T-cell (primary cell): Measurements from ENCODE around the gene TSPEAR. TPM values are rescaled to one million over a fixed set of nuclear protein-coding genes. Genes with fewer than 3 reads are reported as not detected.

Experiments used
- ATAC-seq, 4 experiments: fragments of 200-7000 bp in 3 of 4; fragments of 150-1000 bp in 1 of 4; cut with Tn5 transposase; replicated peaks in 1 of 4; 1 replicate in 3 of 4; 2 replicates in 1 of 4; pipeline ENCODE4 v1.10.0; 2021; ENCODE audit warnings: moderate library complexity in 3 of 4, mild to moderate bottlenecking in 2 of 4, moderate number of reproducible peaks in 1 of 4
- CTCF ChIA-PET, 2 donors: fragments of 300-600 bp; sonication (Branson Sonifier 250); formaldehyde crosslinking; loops; one replicate each; lab custom pipeline; 2022; ENCODE audit warnings: antibody characterized with exemption in 2 of 2; lab: Charles Lee
- POLR2A ChIA-PET, 2 donors: fragments of 300-600 bp; sonication (Branson Sonifier 250); formaldehyde crosslinking; loops; one replicate each; lab custom pipeline; 2022; ENCODE audit warnings: antibody characterized with exemption in 2 of 2; lab: Charles Lee
- DNase-seq, 35 experiments: peaks; one replicate each; pipeline versions ENCODE4 v3.0.0 to v3.0.0-alpha.2; 2013 to 2023
- H3K27ac ChIP-seq: one replicate; pipeline ENCODE4 v1.5.1; 2013; ENCODE audit warnings: low read length
- H3K27me3 ChIP-seq, 2 experiments: replicated peaks in 1 of 2; 1 replicate in 1 of 2; 2 replicates in 1 of 2; pipeline versions ENCODE4 v1.6.1 to v1.7.0; 2013; ENCODE audit warnings: low read length in 1 of 2, mixed read lengths in 1 of 2; ENCODE audit not compliant: control insufficient read depth in 2 of 2, insufficient read depth in 2 of 2; ENCODE audit errors: extremely low read depth in 1 of 2
- H3K36me3 ChIP-seq, 2 donors: 1 replicate in 1 of 2; 2 replicates in 1 of 2; pipeline versions ENCODE4 v1.6.1 to v1.7.0; 2013; ENCODE audit warnings: low read length in 1 of 2; ENCODE audit not compliant: control insufficient read depth in 2 of 2, insufficient read depth in 1 of 2; ENCODE audit errors: extremely low read depth in 1 of 2
- H3K4me1 ChIP-seq, 2 experiments: 1 replicate in 1 of 2; 2 replicates in 1 of 2; pipeline versions ENCODE4 v1.6.1 to v1.7.0; 2013; ENCODE audit warnings: low read length in 2 of 2, mixed read lengths in 1 of 2; ENCODE audit not compliant: insufficient read depth in 2 of 2, control insufficient read depth in 1 of 2; ENCODE audit errors: extremely low read depth in 1 of 2
- H3K4me3 ChIP-seq, 2 donors: 1 replicate in 1 of 2; 2 replicates in 1 of 2; pipeline versions ENCODE4 v1.5.1 to v1.7.0; 2013; ENCODE audit warnings: mild to moderate bottlenecking in 2 of 2, low read length in 1 of 2, moderate library complexity in 1 of 2; ENCODE audit not compliant: control insufficient read depth in 1 of 2; ENCODE audit errors: extremely low read depth in 1 of 2
- H3K9me3 ChIP-seq: 2 replicates; pipeline ENCODE4 v1.7.0; 2013
- H3K27ac Mint-ChIP-seq, 2 donors: one replicate each; pipeline ENCODE4 v1.8.0; 2020 to 2021; ENCODE audit warnings: mild to moderate bottlenecking in 2 of 2, mixed read lengths in 2 of 2
- H3K27me3 Mint-ChIP-seq, 2 donors: one replicate each; pipeline ENCODE4 v1.8.0; 2021 to 2022; ENCODE audit warnings: mixed read lengths in 2 of 2
- H3K36me3 Mint-ChIP-seq: one replicate; pipeline ENCODE4 v1.8.0; 2021; ENCODE audit warnings: mixed read lengths
- H3K4me1 Mint-ChIP-seq, 3 donors: one replicate each; pipeline ENCODE4 v1.8.0; 2020 to 2022; ENCODE audit warnings: mixed read lengths in 3 of 3, mild to moderate bottlenecking in 1 of 3
- H3K4me3 Mint-ChIP-seq, 3 donors: one replicate each; pipeline ENCODE4 v1.8.0; 2020 to 2022; ENCODE audit warnings: mild to moderate bottlenecking in 3 of 3, mixed read lengths in 3 of 3, moderate library complexity in 3 of 3
- H3K9me3 Mint-ChIP-seq, 3 donors: one replicate each; pipeline ENCODE4 v1.8.0; 2020 to 2022; ENCODE audit warnings: mixed read lengths in 3 of 3
- WGBS: methylation state at CpG from one replicate; pipeline ENCODE4 v1.1.5; 2013; ENCODE audit warnings: missing lambda C conversion rate; ENCODE audit not compliant: insufficient coverage; 5-methylcytosine and 5-hydroxymethylcytosine counted together
- total RNA-seq, 35 experiments: library from RNA in 6 of 35; stranded (reverse) in 6 of 35; fragments of 120-200 nt in 1 of 35; gene quantifications; one replicate each; pipeline versions ENCODE4 v1.2.1 to v1.2.4 and lab custom pipeline; 2013 to 2026

The TSPEAR gene
- total RNA-seq, 5 donors from 2014 or later (not counting 1 experiment from before 2014, with no cell fraction given): not detected

GRCh38 chr21:44740742-44741141, 29.4 kb upstream of the TSPEAR start:
- no peak for ATAC-seq
- H3K27me3 Mint-ChIP-seq: no peaks in the 10 kb centered on the region
- no peaks in the 10 kb centered on the region for H3K4me1 ChIP-seq
- no peak overlapping the region for H3K4me3 Mint-ChIP-seq
- H3K36me3 Mint-ChIP-seq: no peaks in the 10 kb centered on the region
- ChIA-PET POLR2A (interaction anchor here in 1 of 2 donors (0.6 kb wide), 1 partner anchor 67 kb away, joined by 4 read pairs; no protein-coding TSS in a partner anchor), CTCF (interaction anchor here (0.6 to 2.2 kb wide), 4 partner anchors 53 to 688 kb away, joined by 3 to 33 read pairs (median 5); no protein-coding TSS in a partner anchor)
- H3K4me3 ChIP-seq: no peak overlapping the region
- H3K27ac Mint-ChIP-seq: peak overlapping the region in 1 of 2 donors; percentile 55
- peaks cover 0 to 10% of the 10 kb centered on the region in 2 experiments for H3K27me3 ChIP-seq
- no peaks in the 10 kb centered on the region for H3K9me3 ChIP-seq
- no peak for DNase-seq
- WGBS: 83% methylated on average over 7 of the region's 7 CpGs
- no peaks in the 10 kb centered on the region for H3K9me3 Mint-ChIP-seq
- H3K27ac ChIP-seq: no peak overlapping the region
- H3K4me1 Mint-ChIP-seq: peaks cover 6 to 8% (median 7%) of the 10 kb centered on the region in 3 donors
- H3K36me3 ChIP-seq: no peaks in the 10 kb centered on the region

GRCh38 chr21:44739316-44739715, 27.9 kb upstream of the TSPEAR start:
- ChIA-PET CTCF (interaction anchor here (0.6 to 1.4 kb wide), 2 partner anchors 229 to 948 kb away, joined by 3 to 5 read pairs; no protein-coding TSS in a partner anchor), POLR2A (no interaction called here)
- Histone ChIP-seq H3K27ac (no peak overlapping the region), H3K4me1 (no peaks in the 10 kb centered on the region), H3K36me3 (no peaks in the 10 kb centered on the region), H3K9me3 (no peaks in the 10 kb centered on the region), H3K4me3 (no peak overlapping the region), H3K27me3 (peaks cover 0 to 16% of the 10 kb centered on the region in 2 experiments)
- peak overlapping the region in 1 of 2 donors; percentile 1 for H3K27ac Mint-ChIP-seq
- peaks cover 6 to 8% (median 7%) of the 10 kb centered on the region in 3 donors for H3K4me1 Mint-ChIP-seq
- DNase-seq (no peak), ATAC-seq (no peak)
- no peaks in the 10 kb centered on the region for H3K27me3 Mint-ChIP-seq
- H3K36me3 Mint-ChIP-seq: no peaks in the 10 kb centered on the region
- no peak overlapping the region for H3K4me3 Mint-ChIP-seq
- no CpG with 5 or more reads among the region's 1 CpG for WGBS
- H3K9me3 Mint-ChIP-seq: no peaks in the 10 kb centered on the region

- no peaks in the 10 kb centered on the region for H3K9me3 Mint-ChIP-seq
- H3K27me3 Mint-ChIP-seq: no peaks in the 10 kb centered on the region
- CTCF ChIA-PET: no interaction called here
Measured at GRCh38 chr21:44738621-44739020, 27.2 kb upstream of the TSPEAR start.

GRCh38 chr21:44737706-44738354, 26.5 kb upstream of the TSPEAR start:
- H3K4me1 Mint-ChIP-seq: peaks cover 6 to 8% (median 7%) of the 10 kb centered on the region in 3 donors
- no peak for ATAC-seq
- Histone ChIP-seq H3K4me3 (no peak overlapping the region), H3K36me3 (no peaks in the 10 kb centered on the region), H3K27me3 (peaks cover 0 to 26% of the 10 kb centered on the region in 2 experiments), H3K4me1 (no peaks in the 10 kb centered on the region), H3K9me3 (no peaks in the 10 kb centered on the region), H3K27ac (no peak overlapping the region)
- 33% methylated on average over 1 of the region's 3 CpGs for WGBS
- H3K27ac Mint-ChIP-seq: peak overlapping the region in 1 of 2 donors; percentile 18
- H3K27me3 Mint-ChIP-seq: peaks cover 3% of the 10 kb centered on the region in 2 donors
- no peak overlapping the region for H3K4me3 Mint-ChIP-seq
- POLR2A ChIA-PET: no interaction called here
- DNase-seq: no peak
- H3K36me3 Mint-ChIP-seq: no peaks in the 10 kb centered on the region
- H3K9me3 Mint-ChIP-seq: no peaks in the 10 kb centered on the region
- CTCF ChIA-PET: interaction anchor here in 1 of 2 donors (0.9 kb wide), 1 partner anchor 227 kb away, joined by 3 read pairs; no protein-coding TSS in a partner anchor

More at GRCh38 chr21:44738621-44739020, 27.2 kb upstream of the TSPEAR start:
- Histone ChIP-seq H3K27ac (no peak overlapping the region), H3K4me1 (no peaks in the 10 kb centered on the region), H3K4me3 (no peak overlapping the region), H3K36me3 (no peaks in the 10 kb centered on the region), H3K27me3 (peaks cover 0 to 22% of the 10 kb centered on the region in 2 experiments), H3K9me3 (no peaks in the 10 kb centered on the region)
- DNase-seq (no peak), ATAC-seq (no peak)
- H3K27ac Mint-ChIP-seq: no peak overlapping the region
- no peak overlapping the region for H3K4me3 Mint-ChIP-seq
- peaks cover 6 to 8% (median 7%) of the 10 kb centered on the region in 3 donors for H3K4me1 Mint-ChIP-seq
- POLR2A ChIA-PET: no interaction called here
- no peaks in the 10 kb centered on the region for H3K36me3 Mint-ChIP-seq
- 91% methylated on average over 2 of the region's 3 CpGs for WGBS

- no peak for DNase-seq
- Histone ChIP-seq H3K4me3 (no peak overlapping the region), H3K27ac (no peak overlapping the region), H3K4me1 (no peaks in the 10 kb centered on the region), H3K27me3 (peaks cover 0 to 28% of the 10 kb centered on the region in 2 experiments), H3K9me3 (no peaks in the 10 kb centered on the region), H3K36me3 (no peaks in the 10 kb centered on the region)
- Mint-ChIP-seq H3K4me3 (no peak overlapping the region), H3K27ac (no peak overlapping the region), H3K9me3 (no peaks in the 10 kb centered on the region), H3K4me1 (peaks cover 0 to 8% (median 3%) of the 10 kb centered on the region in 3 donors), H3K36me3 (no peaks in the 10 kb centered on the region), H3K27me3 (peaks cover 3% of the 10 kb centered on the region in 2 donors)
- ChIA-PET CTCF (no interaction called here), POLR2A (no interaction called here)
- 80% methylated on average over 8 of the region's 8 CpGs for WGBS
- no peak for ATAC-seq
Measured at GRCh38 chr21:44736291-44737004, 25.1 kb upstream of the TSPEAR start.

GRCh38 chr21:44735821-44736220, 24.4 kb upstream of the TSPEAR start:
- Mint-ChIP-seq H3K4me1 (peaks cover 0 to 8% (median 3%) of the 10 kb centered on the region in 3 donors), H3K36me3 (no peaks in the 10 kb centered on the region), H3K27ac (no peak overlapping the region), H3K27me3 (peaks cover 3% of the 10 kb centered on the region in 2 donors), H3K9me3 (no peaks in the 10 kb centered on the region), H3K4me3 (no peak overlapping the region)
- no peaks in the 10 kb centered on the region for H3K4me1 ChIP-seq
- ATAC-seq: no peak
- DNase-seq: no peak
- no peaks in the 10 kb centered on the region for H3K36me3 ChIP-seq
- POLR2A ChIA-PET: no interaction called here
- H3K4me3 ChIP-seq: no peak overlapping the region
- H3K9me3 ChIP-seq: no peaks in the 10 kb centered on the region
- CTCF ChIA-PET: no interaction called here
- no peak overlapping the region for H3K27ac ChIP-seq
- peaks cover 0 to 28% of the 10 kb centered on the region in 2 experiments for H3K27me3 ChIP-seq
- 81% methylated on average over 6 of the region's 6 CpGs for WGBS
